Retinal pigment epithelial cell (primary cell): ENCODE results near the gene FMO1.

ENCODE experiments used
- DNase-seq: peaks from one replicate; pipeline ENCODE4 v3.0.0-alpha.2; 2010; ENCODE audit warnings: low read depth
- H3K4me3 ChIP-seq: 2 replicates; pipeline ENCODE4 v1.5.1; 2011; ENCODE audit warnings: mild to moderate bottlenecking, low read length, control low read depth, moderate library complexity
- CTCF ChIP-seq: conservative IDR thresholded peaks from 2 replicates; pipeline ENCODE4 v1.5.1; 2011; ENCODE audit warnings: low read depth, low read length, control low read depth, inconsistent platforms

FMO1 gene

GRCh38 chr1:171296897-171297296 lies 48.6 kb downstream of the FMO1 start:
- no peak for DNase-seq
- no peak for TF ChIP-seq CTCF

GRCh38 chr1:171298696-171299095 lies 50.4 kb downstream of the FMO1 start:
- no peak for TF ChIP-seq CTCF

More at GRCh38 chr1:171296897-171297296, 48.6 kb downstream of the FMO1 start:
- H3K4me3 ChIP-seq = no peak overlapping the region

DNA sequence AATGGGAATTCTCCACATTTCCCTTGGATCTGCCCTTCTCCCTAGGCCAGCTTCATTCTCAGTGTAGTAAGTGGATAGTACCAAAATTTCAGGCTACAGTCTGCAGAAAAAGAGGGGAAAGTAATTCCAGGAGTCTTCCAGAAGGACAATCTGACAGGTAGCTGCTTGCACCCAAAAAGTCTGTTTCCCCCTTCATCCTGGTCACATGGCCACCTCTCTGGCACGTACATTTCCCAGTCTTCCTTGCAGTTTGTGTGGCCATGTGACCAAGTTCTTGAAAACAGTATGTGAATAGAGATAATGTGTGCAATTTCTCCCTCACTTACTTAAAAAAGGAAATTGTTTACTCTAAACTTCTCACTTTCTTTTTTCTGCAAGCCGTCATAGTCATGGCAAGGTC lies 51.0 kb downstream of the FMO1 start:
- no peak for DNase-seq
- TF ChIP-seq CTCF = no peak
- no peak overlapping the region for H3K4me3 ChIP-seq

More at GRCh38 chr1:171298696-171299095, 50.4 kb downstream of the FMO1 start:
- no peak overlapping the region for H3K4me3 ChIP-seq
- DNase-seq = no peak

- no peak overlapping the region for H3K4me3 ChIP-seq
- no peak for DNase-seq
- TF ChIP-seq CTCF = no peak
Observed at GRCh38 chr1:171300401-171300800, 52.1 kb downstream of the FMO1 start.

GRCh38 chr1:171310661-171311087 lies 62.4 kb downstream of the FMO1 start:
- TF ChIP-seq CTCF = no peak
- no peak for DNase-seq
- no peak overlapping the region for H3K4me3 ChIP-seq

DNA sequence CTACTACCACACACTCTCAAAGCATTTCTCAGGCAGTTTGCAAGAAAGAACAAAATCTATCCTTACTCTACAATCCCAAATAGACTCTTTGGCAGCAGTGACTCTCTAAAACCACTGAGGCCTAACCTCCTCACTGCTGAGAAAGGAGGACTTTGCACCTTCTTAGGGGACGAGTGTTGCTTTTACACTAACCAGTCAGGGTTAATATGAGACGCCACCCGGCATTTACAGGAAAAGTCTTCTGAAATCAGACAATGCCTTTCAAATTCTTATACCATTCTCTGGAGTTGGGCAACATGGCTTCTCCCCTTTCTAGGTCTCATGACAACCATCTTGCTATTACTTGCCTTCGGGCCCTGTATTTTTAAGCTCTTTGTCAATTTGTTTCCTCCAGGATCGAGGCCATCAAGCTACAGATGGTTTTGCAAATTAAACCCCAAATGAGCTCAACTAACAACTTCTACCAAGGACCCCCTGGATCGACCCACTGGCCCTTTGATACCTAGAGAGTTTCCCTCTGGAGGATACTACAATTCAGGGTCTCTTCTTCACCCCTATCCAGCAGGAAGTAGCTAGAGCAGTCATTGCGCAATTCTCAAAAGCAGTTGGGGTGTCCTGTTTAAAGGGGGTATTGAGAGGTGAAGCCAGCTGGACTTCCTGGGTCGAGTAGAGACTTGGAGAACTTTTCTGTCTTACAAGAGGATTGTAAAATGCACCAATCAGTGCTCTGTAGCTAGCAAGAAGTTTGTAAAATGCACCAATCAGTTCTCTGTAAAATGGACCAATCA lies 63.7 kb downstream of the FMO1 start:
- TF ChIP-seq CTCF = no peak
- DNase-seq = no peak
- H3K4me3 ChIP-seq = no peak overlapping the region

DNA sequence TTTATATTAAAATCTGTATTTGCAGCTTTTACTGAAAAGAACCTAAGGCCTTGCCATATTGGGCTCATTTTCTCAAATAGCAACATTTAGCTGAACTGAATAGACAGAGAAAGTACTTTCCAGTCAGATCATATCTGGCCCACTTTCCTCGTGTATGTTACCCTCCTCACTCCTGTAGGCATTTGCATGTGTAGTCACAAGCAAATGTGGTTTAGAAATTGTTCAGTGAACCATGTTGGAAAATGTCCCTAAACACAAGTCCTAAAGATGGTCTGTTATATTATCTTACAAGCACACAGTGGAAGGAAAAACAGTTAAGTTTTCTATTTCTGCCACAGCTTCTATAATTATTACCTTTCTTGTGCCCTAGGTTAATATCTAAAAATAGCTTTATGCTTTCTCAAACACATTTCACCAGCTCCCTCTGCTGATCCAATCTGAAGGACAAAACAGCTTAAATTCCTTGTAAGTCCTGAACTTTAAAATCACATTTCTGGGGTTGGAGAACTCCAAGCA lies 65.1 kb downstream of the FMO1 start:
- peak overlapping the region; percentile 9 for H3K4me3 ChIP-seq
- no peak for TF ChIP-seq CTCF
- no peak for DNase-seq
